Measurements from ENCODE around the gene WWOX. TPM values are rescaled to one million over a fixed set of nuclear protein-coding genes. Genes with fewer than 3 reads are reported as not detected.

WWOX gene
- total and polyA plus RNA-seq, 2 of the 13 experiments (the other 11 are each of a cell fraction or from before 2014, with no cell fraction given), result 9.1 to 37.4 TPM

- TF ChIP-seq ZNF335 (CRISPR knock-in tag; IDR thresholded peaks at IDR 0.05) (no peak), ELF1 (CRISPR knock-in tag; IDR thresholded peaks at IDR 0.05) (peak; percentile 49; the same call in 1 of the 2 replicates), E2F2 (CRISPR knock-in tag; IDR thresholded peaks at IDR 0.05; ENCODE audit: borderline replicate concordance) (no peak), NBN (conservative IDR thresholded peaks at IDR 0.05) (no peak), MLX (CRISPR knock-in tag; IDR thresholded peaks at IDR 0.05) (no peak), ATM (IDR thresholded peaks at IDR 0.05; ENCODE audit: borderline replicate concordance) (no peak), ZNF710 (CRISPR knock-in tag; IDR thresholded peaks at IDR 0.05; ENCODE audit: borderline replicate concordance) (0 out of 2 replicates have a peak, but pooled peaks have one; percentile 50), ZBTB21 (CRISPR knock-in tag; IDR thresholded peaks at IDR 0.05) (peak; percentile 40; the same call in 1 of the 2 replicates), CBX1 (IDR thresholded peaks at IDR 0.05; ENCODE audit: low read depth) (no peak), HMGXB4 (CRISPR knock-in tag; IDR thresholded peaks at IDR 0.05; ENCODE audit: borderline replicate concordance in 1 of 2, low read depth in 1 of 2) (peak in 1 of 2 experiments; percentile 29; a peak in 1 of 4 replicates), BCL6 (CRISPR knock-in tag; IDR thresholded peaks at IDR 0.05) (peak; percentile 89), KLF16 (CRISPR knock-in tag; IDR thresholded peaks at IDR 0.05) (peak in 1 of 2 experiments; percentile 69; a peak in 2 of 4 replicates), SMARCC2 (IDR thresholded peaks at IDR 0.05) (no peak), ZNF567 (CRISPR knock-in tag; IDR thresholded peaks at IDR 0.05; ENCODE audit: borderline replicate concordance) (no peak), SNAPC4 (CRISPR knock-in tag; IDR thresholded peaks at IDR 0.05) (no peak), GTF2F1 (IDR thresholded peaks at IDR 0.05; ENCODE audit: low read length) (no peak), RFX5 (IDR thresholded peaks at IDR 0.05; ENCODE audit: low read depth, low read length) (no peak), ERF (CRISPR knock-in tag; IDR thresholded peaks at IDR 0.05) (peak; percentile 62), WIZ (CRISPR knock-in tag; IDR thresholded peaks at IDR 0.05) (no peak), JARID2 (CRISPR knock-in tag; IDR thresholded peaks at IDR 0.05; ENCODE audit: insufficient replicate concordance) (no peak), ATRX (CRISPR knock-in tag; IDR thresholded peaks at IDR 0.05; ENCODE audit: borderline replicate concordance) (no peak)
Observed at GRCh38 chr16:78729687-78730086, 630.2 kb downstream of the WWOX start (continued).
